SJSA1 (cell line): ENCODE results near the gene FXYD6. TPM values are rescaled to one million over a fixed set of nuclear protein-coding genes. Genes with fewer than 3 reads are reported as not detected.

ENCODE experiments used
- DNase-seq, 2 experiments: peaks; one replicate each; pipeline ENCODE4 v3.0.0-alpha.2; 2015 to 2020; ENCODE audit warnings: low spot score in 2 of 2, low read depth in 1 of 2
- H3K27ac ChIP-seq: fragments of 250-450 bp; sonication (Bioruptor Pico); 2 replicates; pipeline ENCODE4 v1.5.1; 2020; ENCODE audit warnings: mild to moderate bottlenecking, moderate library complexity
- H3K27me3 ChIP-seq: fragments of 250-450 bp; sonication (Bioruptor Pico); replicated peaks from 2 replicates; pipeline ENCODE4 v1.5.1; 2020; ENCODE audit warnings: mild to moderate bottlenecking, moderate library complexity
- H3K36me3 ChIP-seq: fragments of 250-450 bp; sonication (Bioruptor Pico); 2 replicates; pipeline ENCODE4 v1.5.1; 2020; ENCODE audit warnings: mild to moderate bottlenecking
- H3K4me1 ChIP-seq: fragments of 250-450 bp; sonication (Bioruptor Pico); replicated peaks from 2 replicates; pipeline ENCODE4 v1.6.1; 2021; ENCODE audit warnings: mild to moderate bottlenecking
- H3K4me3 ChIP-seq: fragments of 250-450 bp; sonication (Bioruptor Pico); 2 replicates; pipeline ENCODE4 v1.5.1; 2020; ENCODE audit warnings: mild to moderate bottlenecking
- H3K9me3 ChIP-seq: fragments of 250-450 bp; sonication (Bioruptor Pico); replicated peaks from 2 replicates; pipeline ENCODE4 v1.5.1; 2020; ENCODE audit warnings: mild to moderate bottlenecking
- total RNA-seq: library from RNA; depleted of rRNA; stranded (reverse); fragments of >200 nt; shearing (Covaris generic); gene quantifications from 2 replicates; pipeline ENCODE4 v1.2.3, GENCODE V29; 2014

FXYD6 gene
- total RNA-seq, 1 experiment from 2014 or later, result 0.05 TPM

DNA sequence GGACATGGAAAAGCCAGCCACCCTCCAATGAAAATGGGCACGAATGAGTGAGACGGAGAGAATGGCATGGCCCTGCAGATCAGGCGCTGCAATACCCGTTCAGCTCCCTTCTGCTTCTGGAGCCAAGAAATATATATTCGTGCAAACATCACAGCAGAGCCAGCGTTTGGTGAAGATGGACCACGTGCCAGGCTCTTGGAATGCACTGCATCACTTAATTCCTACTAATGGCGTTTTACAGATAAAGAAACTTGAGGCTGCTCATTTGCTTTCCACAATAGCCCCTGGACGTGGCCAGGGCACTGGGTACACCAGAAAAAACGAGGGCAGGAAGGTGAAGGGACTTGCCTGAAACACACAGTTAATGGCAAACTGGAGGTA, 50.3 kb downstream of the FXYD6 start:
- Histone ChIP-seq H3K27me3 (no peaks in the 10 kb centered on the region), H3K36me3 (no peaks in the 10 kb centered on the region), H3K9me3 (no peaks in the 10 kb centered on the region), H3K4me1 (no peaks in the 10 kb centered on the region), H3K27ac (no peak overlapping the region), H3K4me3 (no peak overlapping the region)
- no peak for DNase-seq

DNA sequence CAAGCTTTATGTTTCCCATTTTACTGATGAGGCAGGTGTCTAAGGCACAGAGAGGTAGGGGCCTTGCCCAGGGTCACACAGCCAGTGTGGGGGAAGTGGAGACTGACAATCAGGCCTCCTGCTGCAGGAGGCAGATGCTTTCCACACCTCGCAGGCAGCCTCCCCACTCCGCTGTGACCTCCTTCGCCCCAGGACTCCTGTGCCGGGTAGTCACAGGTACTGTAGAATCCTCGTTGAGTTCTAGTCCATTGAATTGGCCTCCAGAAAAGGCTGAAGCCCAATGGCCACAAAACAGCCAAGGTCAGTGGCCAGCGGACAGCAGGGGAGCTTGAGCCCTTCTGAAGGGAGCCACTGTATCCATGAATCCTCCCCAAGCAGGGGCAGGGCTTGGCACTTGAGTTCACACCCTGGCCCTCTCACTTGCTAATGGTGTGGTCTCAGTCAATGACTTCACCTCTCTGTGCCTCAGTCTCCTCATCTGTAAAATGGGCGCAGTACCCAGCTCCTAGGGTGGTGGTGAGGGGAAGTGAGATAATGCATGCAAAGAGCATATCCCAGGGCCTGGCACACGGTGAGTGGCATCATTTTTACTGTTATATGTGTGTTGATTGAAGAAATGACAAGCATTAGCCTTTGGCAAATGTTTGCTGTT, 50.8 kb downstream of the FXYD6 start:
- no peak for DNase-seq
- H3K4me1 ChIP-seq, result no peaks in the 10 kb centered on the region
- H3K27me3 ChIP-seq, result no peaks in the 10 kb centered on the region
- H3K36me3 ChIP-seq, result no peaks in the 10 kb centered on the region
- H3K9me3 ChIP-seq, result no peaks in the 10 kb centered on the region
- no peak overlapping the region for H3K4me3 ChIP-seq
- no peak overlapping the region for H3K27ac ChIP-seq

DNA sequence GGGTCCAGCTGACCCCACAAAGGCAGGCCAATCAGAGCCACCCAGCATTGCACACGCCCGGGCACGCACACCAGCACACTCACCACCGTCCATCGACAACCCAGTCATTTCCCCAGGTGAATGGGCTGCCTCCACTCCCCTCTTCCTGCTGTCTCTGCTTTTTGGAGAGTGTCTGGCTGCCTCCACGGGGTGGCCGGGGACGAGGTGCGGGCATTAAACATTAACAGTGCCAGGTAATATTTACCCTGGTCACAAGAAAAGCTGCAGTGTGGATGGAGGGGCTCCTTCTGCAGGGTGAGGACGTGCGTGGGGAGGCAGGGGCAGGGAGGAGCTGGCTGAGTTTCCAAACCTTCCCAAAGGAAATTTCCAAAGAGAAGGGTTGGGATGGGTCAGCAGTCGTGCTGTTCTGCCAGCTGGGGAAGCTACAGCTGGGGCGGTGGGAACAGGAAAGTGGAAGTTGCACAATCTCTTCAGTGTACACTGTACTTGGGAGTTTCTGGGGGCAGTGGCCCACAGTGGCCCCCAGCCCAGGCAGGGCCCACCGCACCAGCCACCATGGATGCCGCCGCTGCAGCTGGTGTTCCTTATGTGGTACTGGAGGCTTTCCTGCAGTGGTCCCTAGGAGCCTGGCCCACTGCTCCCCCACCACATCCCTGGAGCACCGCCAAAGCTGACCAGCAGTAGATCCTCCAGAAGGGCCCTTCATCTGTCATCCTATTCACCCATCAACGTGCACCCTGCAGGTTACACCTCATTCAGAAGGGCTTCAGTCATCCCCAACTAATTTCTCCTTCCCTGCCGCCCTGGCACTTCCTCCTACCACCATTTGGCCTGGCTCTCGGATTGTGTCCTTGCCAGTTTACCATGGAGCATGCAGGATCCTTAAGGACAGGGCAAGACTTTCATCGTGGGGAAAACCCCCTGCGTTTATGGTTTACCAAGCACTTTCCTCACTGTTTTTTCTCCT, 51.6 kb downstream of the FXYD6 start, which contains the start of gene FXYD2:
Gene FXYD2 (minus strand): TSS at position 174 of the 967 bp plus-strand sequence. CDS start 66 bp downstream, at position 108.
- Histone ChIP-seq H3K36me3 (no peaks in the 10 kb centered on the region), H3K27me3 (no peaks in the 10 kb centered on the region), H3K4me3 (no peak within 1 kb of the TSS), H3K27ac (no peak within 1 kb of the TSS), H3K4me1 (no peaks in the 10 kb centered on the region), H3K9me3 (no peaks in the 10 kb centered on the region)
- DNase-seq, result no peak

DNA sequence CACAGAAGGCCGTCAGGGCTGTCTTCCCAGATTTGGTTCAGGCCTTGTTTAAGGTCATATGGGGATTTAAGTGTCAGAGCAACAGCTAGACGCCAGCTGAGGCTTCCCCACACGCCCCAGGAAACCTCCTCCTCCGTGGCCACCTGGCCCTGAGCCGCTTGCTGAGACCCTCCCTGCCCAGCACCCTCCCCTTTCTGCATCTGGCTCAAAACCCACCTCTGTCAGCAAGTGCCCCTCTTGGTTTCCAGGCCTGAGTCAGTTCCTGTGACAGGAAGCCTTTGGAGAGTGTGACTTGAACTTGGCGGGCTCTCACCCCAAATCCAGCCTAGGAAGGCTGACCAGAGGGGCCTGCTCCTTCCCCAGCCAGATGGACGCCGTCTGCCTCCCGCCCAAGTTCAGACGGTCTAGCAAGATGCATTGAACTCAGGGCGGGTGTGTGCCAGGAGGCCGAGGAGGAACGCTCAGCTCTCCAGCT, 52.5 kb downstream of the FXYD6 start:
- no peak for DNase-seq
- no peak overlapping the region for H3K27ac ChIP-seq
- no peaks in the 10 kb centered on the region for H3K9me3 ChIP-seq

DNA sequence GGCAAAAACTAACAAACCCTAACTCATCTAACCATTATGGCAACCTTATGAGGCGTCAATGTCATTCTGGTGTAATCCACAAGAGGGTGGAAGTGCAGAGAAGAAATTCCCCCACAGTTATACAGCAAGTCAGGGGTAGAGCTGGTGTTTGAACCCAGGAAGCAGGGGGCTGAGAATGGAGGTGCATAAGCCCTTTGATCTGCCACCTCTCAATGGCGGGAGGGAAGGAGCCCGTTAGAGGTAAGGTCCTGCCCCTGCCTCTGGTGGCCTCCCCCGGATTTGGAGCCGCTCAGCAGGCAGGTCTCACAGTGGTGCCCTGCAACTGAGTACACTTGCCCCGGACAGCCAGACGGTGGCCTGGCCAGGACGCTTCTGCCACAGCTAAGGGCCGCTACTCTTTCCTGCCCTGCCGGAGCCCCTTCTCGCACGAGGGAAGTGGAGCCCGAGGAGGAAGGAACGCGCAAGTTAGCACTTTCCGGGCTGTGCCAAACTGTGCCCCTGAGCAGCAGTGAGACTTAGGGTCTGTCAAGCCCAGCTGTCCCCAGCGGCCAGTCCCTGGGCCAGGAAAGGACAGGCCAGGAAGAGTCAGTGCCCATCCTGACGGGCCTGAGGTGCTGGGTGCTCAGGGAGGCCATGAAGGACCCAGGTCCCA, 53.0 kb downstream of the FXYD6 start:
- Histone ChIP-seq H3K27ac (no peak overlapping the region), H3K27me3 (no peaks in the 10 kb centered on the region), H3K4me1 (no peaks in the 10 kb centered on the region; the same call in 1 of the 2 replicates), H3K36me3 (no peaks in the 10 kb centered on the region), H3K4me3 (no peak overlapping the region), H3K9me3 (no peaks in the 10 kb centered on the region)
- no peak for DNase-seq

More for the DNA sequence above, 52.5 kb downstream of the FXYD6 start:
- Histone ChIP-seq H3K4me1 (no peaks in the 10 kb centered on the region), H3K36me3 (no peaks in the 10 kb centered on the region), H3K27me3 (no peaks in the 10 kb centered on the region), H3K4me3 (no peak overlapping the region)

DNA sequence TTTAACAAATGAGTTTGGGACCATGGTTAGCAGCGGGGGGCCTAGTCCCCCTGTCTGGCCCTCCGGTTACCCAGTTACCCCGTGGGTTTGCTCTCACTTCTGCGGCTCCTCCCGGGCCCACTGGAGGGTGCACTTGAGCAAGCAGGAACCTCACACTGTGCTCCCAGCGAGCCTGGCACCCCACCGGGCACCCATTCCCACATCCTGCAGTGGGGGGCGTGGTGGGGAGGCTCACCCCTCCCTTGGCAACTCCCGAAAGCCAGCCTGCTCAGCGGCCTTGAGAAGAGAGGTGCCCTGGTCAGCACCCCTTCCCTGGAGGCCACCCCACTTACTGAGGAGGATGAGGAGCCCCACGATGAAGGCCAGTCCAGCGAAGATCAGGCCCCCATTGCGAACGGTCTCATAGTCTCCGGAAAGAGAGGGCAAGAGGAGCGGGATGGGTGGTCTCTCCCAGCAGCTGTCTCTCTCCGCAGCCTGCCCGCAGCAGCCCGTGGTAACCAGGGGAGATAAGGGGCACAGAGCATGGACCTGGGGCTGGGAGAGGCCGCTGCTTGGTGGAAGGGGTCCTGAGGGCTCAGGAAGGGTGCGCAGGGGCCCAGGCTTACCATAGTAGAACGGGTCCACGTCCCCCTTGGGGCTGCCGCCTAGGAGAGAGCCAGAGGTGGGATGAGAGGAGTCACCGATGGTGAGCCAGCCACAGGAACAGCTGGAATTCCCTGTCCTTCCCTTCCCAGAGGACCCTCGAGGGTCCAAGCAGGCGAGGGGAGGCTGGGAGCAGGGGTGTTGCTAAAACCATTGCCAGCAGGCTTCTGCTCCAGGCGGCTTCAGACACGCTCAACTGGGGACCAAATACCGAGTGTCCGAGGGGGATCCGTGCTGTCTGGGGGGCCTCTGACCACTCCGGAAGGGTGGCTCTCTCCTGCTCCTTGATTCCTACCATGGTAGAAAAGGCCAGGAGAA, 54.1 kb downstream of the FXYD6 start:
- Histone ChIP-seq H3K4me3 (no peak overlapping the region), H3K4me1 (peaks cover 6% of the 10 kb centered on the region), H3K27me3 (no peaks in the 10 kb centered on the region), H3K9me3 (no peaks in the 10 kb centered on the region), H3K36me3 (no peaks in the 10 kb centered on the region), H3K27ac (no peak overlapping the region)
- DNase-seq, result no peak

DNA sequence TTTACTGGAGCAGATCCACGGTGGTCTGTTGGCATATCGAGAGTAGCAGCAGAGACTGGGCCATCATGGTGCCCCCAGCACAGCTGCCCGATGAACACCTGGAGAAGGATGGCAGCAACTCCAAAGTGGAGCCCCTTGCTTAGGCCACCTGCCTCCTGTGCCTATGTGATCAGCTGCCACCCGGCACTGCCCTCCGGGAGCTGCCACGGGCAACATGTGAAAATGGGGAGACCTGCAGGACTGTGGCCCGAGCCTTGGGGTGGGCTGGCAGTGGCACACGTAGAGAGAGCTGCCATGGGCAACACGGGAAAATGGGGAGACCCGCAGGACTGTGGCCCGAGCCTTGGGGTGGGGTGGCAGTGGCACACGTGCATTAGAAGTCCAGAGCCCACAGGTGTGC, 55.0 kb downstream of the FXYD6 start:
- Histone ChIP-seq H3K27ac (no peak overlapping the region), H3K27me3 (no peaks in the 10 kb centered on the region), H3K36me3 (no peaks in the 10 kb centered on the region), H3K4me3 (no peak overlapping the region), H3K4me1 (peaks cover 6% of the 10 kb centered on the region), H3K9me3 (no peaks in the 10 kb centered on the region)
- no peak for DNase-seq

DNA sequence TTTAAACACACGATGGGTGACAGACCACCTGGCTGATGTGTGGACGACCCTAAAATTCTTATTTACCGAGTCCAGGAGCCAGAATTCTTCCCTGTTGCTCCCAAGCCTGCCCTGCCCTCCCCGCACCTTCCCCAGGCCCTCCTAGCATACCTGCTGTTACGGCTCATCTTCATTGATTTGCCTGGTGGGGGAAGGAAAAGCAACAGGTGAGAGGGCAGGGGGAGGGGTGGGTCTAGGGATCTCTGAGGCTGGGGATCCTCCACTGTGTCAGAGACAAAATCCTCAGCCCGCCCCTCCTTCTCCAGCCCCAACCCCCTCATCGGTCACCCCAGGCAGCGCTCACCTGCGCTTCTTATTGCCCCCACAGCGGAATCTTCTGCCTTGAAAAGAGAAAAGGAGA, 55.9 kb downstream of the FXYD6 start:
- Histone ChIP-seq H3K27ac (no peak overlapping the region), H3K4me3 (no peak overlapping the region), H3K4me1 (peaks cover 11% of the 10 kb centered on the region), H3K9me3 (no peaks in the 10 kb centered on the region), H3K27me3 (no peaks in the 10 kb centered on the region), H3K36me3 (no peaks in the 10 kb centered on the region)
- no peak for DNase-seq

DNA sequence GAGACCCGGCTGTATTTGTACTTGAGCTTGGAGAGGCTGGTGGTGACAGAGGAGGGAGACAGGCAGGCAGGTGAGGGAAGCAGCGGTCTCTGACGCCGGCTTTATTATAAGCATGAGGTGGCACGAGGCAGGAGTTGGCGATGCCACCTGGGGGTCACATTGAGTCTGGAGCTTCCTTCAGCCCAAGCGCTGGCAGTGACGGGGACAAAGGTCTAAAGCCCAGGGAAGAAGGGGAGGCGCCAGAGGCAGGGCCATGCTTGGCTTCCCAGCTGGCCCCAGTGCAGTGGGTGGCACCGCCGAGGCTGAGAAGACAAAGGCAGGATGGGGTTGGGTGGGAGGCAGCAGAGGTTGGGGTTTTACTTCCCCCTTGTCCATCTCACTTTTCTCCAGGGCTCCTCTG, 56.4 kb downstream of the FXYD6 start:
- no peaks in the 10 kb centered on the region for H3K36me3 ChIP-seq
- H3K4me1 ChIP-seq, result peaks cover 11% of the 10 kb centered on the region
- H3K27me3 ChIP-seq, result no peaks in the 10 kb centered on the region
- H3K27ac ChIP-seq, result no peak overlapping the region
- no peak for DNase-seq
- H3K4me3 ChIP-seq, result no peak overlapping the region
- no peaks in the 10 kb centered on the region for H3K9me3 ChIP-seq

DNA sequence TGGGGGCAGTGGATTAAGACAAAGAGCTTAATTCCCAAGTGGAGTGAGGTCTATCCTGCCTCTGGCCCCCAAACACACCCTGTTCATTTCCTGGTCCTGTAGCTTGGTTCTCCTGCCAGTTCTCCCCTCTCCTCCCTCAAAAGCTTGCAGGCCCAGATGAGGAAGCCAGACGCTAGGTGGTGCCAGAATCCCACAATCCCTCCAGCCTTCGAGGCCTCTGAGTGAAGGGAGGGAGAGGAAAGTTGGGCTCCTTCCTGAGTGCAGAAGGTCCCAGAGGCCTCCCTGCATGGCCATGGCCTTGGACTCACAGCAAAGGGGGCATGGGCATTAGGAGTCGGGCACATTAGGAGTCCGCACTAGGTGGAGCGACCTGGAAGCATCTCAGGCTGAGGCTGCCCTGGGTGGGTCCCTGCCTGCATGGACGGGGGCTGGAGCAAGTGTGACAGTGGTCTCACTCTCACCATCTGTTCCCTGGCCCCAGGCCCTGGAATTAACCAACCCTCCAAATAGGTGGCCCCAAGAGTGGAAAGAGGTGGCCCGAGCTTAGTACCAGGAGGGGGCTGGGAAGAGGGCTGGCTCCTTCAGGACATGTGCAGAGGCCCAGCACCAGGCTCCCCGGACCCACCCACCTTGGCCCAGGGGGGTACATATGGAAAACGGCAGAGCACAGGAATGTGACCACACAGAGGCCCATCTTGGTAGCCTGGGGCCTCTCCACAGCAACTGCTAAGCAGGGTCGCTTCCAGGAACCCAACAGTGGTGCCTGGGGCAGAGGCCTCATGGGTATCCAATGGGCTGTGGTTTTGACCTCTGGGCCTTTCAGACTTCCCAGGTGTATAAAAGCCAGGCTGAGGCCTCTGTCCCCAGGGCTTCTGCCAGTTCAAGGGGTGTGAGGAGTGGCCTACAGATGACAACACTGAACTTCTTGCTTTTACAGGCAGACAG, 57.1 kb downstream of the FXYD6 start:
- Histone ChIP-seq H3K4me1 (peaks cover 11% of the 10 kb centered on the region), H3K27me3 (no peaks in the 10 kb centered on the region), H3K36me3 (no peaks in the 10 kb centered on the region), H3K4me3 (no peak overlapping the region), H3K27ac (no peak overlapping the region), H3K9me3 (no peaks in the 10 kb centered on the region)
- DNase-seq, result no peak

DNA sequence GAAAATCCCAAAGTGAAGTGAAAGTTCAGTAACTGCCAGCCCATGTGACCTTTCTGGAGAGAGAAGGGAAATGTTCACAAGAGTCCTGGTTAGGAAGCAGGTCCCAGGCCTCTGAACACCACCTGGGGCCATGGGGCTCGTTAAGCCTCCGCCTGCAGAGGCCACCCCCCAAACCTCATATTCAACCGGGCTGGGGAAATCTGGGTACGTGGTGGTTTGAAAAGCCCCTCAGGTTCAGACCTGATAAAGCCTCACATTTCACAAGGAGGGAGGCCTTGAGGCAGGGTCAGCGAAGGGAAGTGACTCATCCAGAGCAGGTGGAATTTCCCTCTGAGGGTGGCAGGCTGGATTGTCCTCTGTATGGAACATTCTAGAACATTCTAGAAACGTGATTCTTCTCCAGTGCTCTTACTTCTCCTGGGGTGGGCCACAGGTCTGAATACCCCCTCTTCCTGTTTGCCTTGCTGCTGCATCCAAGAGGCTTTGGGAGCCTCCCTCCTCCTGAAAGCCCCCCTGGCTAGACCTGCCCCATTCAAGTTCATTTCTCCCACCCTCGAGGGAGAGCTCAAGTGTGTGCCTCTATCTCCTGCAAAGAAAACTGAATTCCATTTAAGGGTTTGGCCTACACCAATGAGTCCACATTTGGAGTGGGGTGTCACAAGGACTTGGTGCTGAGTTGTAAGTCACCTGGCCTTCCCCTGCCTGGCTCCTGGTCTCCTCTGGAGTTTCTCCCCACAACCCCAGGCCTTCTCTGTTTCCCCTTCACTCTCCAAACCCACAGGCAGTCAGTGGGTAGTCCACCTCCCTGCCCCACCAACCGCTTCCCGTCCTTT, 58.2 kb downstream of the FXYD6 start:
- no peak overlapping the region for H3K27ac ChIP-seq
- H3K4me1 ChIP-seq, result peaks cover 11% of the 10 kb centered on the region
- no peaks in the 10 kb centered on the region for H3K27me3 ChIP-seq
- H3K9me3 ChIP-seq, result no peaks in the 10 kb centered on the region
- DNase-seq, result no peak
- no peaks in the 10 kb centered on the region for H3K36me3 ChIP-seq
- H3K4me3 ChIP-seq, result no peak overlapping the region
